ENCODE measurements around the gene NFX1.

The NFX1 gene

DNA sequence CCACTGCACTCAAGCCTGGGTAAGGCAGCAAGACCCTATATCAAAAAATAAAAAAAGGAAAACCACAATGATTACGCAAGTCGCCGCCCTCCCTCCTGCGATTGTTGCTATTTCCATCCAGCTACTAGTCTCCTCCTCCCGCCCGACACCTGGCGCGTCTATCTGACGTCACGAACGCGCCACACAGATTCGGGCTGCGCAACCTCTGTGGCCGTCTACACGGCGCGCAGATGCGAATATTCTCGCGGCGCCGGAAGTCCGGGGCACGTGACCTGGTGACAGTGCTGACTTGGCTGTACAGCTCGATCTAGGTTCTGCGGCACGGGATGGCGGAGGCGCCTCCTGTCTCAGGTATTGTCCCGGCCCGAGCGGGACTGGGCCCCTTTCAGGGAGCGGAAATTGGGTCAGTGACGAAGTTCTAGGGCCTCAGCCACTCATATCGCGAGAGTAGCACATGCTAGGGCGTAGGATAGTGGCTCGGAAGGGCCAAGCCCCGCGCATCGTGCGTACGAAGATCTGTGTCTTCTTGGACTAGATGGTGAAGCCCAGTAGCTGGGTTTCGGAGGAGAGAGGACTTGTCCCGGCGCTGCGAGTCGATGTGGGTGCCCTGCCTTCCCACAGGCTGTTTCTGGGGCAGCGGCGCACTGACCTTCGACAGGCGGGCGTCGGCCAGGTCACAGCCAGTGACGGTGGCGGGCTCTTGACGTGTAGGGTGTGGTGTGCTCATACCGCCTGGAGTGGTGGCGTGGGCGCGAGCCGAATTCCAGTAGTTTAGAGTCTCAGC lies at the start of gene NFX1:
TSS of gene NFX1 (plus strand) at position 270 of the 784 bp plus-strand sequence. CDS start at position 327, 57 bp downstream.
- DNase-seq, result peak; percentile 96

DNA sequence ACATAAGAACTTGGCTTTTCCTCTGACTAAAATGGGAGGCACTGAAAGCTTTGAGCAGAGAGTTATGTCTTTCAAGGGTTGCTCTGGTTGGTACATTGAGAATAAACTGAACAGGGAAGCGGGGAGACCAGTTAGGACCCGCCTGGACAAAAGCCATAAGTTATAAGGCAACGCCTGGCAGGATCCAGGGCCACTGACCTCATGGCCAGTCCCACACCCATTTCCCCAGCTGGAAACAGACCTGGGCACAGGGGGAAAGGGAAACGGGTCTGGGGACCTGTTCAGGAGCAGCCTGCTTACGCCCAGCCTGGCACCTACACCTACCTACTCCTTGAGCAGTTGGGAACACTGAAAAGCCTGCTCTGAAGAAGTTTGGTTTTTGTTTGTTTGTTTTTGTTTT lies 49.0 kb upstream of the NFX1 start:
- DNase-seq, result no peak

DNA sequence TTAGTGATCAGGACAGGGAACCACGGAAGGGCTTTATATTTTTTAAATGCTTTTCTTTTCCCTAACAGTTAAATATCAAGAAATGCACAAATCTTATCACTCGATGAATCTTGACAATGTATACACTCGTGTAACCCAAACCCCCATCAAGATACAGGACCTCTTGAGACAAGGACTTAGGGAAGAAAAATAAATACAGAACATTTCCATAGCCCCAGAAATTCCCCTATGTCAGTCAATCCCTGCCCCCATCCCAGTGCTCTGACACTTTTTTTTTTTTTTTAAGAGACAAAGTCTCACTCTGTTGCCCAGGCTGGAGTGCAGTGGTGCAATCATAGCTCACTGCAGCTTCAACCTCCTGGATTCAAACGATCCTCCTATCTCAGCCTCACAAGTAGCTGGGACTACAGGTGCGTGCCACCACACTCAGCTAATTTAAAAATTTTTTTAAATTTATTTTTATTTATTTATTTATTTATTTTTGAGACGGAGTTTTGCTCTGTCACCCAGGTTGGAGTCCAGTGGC lies 47.6 kb upstream of the NFX1 start:
- no peak for DNase-seq

DNA sequence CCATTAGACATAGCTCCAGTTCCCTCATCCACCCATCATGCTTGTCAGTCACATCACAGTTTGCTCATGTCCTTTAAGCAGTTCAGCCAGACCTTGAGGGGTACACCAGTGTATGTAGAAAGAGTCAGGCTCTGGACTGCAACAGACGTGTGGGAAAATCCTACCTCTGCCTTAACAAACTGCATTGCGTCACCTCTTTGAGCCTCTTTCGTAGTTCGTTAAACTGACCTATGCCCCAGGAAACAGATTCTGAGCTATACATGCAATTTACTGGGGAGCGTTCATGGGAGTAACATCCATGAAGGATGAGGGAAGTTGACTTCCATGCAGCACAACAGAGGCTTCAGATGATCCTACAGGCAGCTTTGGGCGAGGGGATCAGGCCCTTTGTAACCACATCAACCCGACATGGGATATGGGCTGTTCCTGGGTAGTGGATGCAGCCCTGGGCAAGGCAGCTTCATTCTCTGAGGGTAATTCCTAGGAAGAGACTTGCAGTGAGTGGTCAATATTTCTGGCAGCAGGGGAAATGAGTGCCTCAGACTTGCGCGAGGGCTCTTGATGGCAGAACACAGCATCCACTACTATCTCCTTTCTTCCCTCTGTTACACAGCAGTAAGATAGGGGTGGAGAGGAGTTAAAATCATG lies 46.1 kb upstream of the NFX1 start:
- DNase-seq, result no peak

DNA sequence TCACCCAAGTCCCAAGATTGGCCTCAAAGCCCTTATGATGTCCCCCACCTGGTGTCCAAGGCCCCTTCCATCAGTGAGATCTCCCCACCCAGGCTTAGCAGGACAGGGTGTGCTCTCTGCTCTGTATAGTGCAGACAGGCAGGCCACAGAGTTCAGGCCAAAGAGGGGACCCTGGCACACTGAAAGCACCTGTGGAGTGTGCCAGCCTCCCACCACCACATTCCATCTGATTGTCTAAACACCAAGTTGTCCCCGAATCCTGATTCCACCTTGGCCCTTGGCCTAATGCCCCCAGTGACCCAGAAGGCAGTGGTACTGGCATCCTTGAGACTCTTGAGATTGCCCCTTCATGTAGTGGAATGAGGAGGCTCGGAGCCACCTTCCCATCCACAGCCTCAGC lies 45.0 kb upstream of the NFX1 start:
- no peak for DNase-seq

DNA sequence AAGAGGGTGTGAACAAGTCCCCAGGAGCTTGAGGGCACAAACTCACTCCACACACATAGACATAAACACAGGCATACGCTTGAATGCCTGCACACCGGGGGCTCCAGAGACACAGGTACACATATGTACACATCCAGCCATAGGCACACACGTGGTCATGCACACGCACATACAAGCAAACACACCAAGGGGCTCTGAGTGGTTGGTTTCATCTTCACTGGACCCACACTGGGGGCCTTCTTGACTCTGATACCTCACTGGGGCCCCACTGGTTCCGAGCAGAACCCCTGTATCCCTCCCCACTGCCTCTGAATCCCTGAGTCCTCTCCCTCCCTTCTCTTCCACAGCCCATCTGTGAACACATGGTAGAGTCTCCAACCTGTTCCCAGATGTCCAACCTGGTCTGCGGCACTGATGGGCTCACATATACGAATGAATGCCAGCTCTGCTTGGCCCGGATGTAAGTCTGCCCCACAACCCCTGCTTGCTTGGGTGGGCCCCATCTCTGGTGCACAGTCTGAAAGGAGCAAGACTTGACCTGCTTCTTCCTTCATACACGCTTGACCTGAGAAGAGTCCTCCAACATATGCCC lies 44.0 kb upstream of the NFX1 start:
- DNase-seq, result no peak

DNA sequence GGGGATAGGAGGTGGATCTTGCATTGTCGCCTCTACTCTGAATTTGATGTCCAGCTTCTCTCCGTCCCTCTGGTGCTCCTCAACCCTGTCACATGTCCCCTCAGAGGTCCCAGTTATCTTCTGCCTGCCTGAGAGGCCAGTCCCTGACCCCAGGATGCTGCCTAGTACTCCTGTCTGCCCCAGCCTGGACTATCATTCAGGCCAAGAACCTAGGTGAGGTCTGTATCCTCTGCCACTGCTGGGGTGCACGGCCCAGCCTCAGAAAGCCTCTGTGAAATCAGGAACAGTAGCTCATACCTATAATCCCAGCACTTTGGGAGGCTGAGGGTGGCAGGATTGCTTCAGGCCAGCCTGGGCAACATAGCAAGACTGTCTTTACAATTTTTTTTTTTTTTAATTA lies 41.7 kb upstream of the NFX1 start:
- no peak for DNase-seq

DNA sequence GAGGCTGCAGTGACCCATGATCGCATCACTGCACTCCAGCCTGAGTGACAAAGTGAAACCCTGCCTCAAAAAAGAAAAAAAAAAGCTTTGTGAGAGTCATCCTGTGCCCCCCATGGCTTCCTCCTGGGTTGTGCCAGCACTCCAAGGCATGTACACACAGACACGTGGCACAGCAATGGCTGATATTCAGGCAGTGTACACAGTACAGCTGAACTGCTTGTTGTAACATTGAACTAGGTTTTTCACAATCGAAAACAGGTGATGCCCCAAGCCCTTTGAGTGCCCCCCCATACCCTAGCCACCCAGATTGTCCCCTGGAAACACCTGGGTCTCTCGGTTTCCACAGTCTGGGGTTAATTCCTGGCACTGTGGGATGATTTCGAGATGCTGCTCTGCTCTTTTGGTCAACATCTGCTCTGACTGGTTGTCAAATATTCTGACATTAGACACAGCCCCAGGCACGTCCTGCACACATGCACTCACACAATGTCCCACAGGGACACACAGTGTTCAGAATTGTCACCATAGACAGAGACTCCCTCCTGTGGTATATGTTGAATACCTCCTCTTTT lies 41.1 kb upstream of the NFX1 start:
- no peak for DNase-seq

DNA sequence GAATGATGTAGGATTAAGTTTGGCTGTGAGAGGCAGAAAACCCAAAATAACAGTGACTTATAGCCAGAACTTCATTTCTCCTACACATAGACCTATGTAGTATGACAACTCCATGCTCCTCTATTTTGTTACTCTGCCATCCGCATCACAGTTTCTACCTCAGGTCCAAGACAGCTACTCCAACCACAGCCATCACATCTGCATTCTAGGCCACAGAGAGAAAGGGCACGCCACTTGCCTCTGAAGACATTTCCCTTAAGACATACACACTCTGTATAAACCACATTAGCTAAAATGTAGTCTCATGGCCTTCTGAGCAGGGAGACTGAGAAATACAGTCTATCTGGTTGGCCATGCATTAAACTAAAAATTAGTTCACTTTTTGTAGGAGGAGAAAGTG lies 40.3 kb upstream of the NFX1 start:
- no peak for DNase-seq

DNA sequence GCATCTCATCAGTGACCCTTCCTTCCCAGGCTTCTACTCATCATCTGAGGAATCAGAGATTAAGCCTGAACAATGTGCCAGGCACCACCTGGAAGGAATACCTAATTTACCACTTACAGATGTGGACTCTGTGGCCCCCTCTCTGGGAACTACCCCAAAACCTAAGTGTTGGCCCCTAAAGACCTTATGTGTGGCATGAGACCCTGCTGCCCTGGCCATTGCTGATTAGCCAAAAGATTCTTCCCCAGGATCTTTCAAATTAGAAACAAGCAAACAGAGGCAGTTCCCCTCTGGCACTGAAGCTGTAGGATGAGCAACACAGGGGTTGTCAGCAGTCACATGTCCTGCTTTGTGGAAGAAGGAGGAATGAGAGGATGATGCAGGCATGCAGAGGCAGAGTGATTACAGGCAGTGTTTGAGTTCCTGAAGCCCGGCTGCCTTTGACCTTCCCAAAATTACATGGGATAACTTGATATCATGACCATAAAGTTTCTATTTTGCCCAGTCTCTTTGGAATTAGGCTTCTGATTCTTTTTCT lies 39.8 kb upstream of the NFX1 start:
- DNase-seq, result no peak

DNA sequence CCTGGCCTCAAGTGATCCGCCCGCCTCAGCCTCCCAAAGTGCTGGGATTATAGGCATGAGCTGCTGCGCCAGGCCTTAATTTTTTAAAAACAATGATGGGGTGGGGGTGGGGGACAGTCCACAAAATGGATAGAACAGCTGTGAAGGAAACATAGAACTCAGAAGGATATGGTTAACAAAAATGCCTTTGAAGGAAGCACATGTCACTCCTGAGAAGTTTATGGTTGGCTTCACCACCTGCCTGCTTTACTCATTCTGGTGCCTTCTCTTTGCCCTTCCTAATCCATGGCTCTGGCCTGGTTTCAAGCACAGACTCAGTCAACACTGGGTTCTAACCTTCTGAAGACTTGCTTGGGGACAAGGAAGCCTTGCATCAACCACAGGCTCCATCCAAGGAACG lies 36.1 kb upstream of the NFX1 start:
- no peak for DNase-seq

DNA sequence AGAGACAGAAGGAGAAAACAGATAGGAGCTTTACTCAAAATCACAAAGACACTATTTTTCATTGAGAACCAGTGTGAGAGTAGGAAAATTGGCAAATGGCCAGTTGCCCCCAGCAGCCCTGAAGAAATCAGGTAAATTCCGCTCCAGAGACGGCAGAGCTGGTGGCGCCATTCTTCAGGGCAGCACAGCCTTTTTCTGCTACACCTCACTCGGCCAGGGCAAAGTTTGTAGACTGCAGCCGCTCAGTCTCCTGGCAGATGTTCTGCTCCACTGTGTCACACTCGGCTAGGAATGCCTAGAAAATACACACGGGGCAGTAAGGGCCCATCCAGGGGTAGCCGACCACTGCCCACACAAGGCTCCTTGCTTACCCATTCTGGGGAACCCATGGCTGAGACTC lies 35.3 kb upstream of the NFX1 start:
- no peak for DNase-seq

DNA sequence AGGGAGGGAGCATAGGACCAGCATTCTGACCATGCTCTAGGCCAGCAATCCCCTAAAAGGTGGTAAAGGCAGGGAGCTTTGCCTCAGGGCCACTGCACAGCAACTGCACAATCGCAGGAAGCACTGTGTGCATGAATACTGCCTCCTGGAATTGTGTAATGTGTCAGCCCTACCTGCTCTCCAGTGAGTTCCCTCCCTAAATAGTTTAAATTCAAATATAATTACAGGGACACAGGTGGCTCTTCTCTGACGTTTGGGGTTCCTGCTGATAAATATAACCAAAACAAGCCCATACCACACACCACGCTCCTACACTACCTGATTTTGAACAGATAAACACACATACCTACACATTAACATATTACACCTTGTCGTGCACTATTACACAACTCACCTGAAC lies 34.8 kb upstream of the NFX1 start:
- no peak for DNase-seq

DNA sequence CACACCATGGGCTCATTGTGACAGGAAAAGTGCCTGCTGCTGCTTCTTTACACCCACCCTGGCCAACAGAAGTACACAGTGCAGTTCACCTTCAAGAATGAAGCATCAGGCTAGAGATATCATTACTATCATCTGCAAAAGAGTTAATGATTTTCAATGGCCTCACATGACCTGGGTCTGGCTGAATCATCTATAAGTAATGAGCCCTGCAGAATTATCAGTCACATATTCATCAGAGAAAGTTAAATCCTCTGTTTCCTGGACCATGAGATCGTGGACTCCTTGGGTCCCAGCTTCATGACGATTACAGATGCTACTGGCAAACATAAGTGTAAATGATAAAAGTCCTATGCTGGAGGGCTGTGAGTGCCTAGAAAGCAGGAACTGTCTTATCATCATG lies 34.1 kb upstream of the NFX1 start:
- no peak for DNase-seq

DNA sequence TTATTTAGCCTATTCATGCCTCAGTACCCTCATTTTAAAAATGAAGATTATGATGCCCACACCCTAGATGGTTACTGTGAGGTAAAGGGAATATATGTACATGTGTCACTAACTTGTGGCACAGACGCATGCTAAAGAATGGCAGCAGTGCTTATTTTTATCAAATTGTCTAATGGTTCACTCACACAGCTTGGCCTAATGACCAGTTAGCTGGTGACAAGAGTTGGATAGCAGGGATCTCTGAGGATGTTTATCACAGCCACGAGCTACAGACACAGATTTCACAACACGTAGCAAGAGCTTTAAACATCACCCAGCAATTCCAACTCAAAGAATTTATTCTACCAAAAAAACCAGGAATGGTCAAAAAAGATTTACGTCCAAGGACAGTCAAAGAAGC lies 33.0 kb upstream of the NFX1 start:
- DNase-seq, result no peak

DNA sequence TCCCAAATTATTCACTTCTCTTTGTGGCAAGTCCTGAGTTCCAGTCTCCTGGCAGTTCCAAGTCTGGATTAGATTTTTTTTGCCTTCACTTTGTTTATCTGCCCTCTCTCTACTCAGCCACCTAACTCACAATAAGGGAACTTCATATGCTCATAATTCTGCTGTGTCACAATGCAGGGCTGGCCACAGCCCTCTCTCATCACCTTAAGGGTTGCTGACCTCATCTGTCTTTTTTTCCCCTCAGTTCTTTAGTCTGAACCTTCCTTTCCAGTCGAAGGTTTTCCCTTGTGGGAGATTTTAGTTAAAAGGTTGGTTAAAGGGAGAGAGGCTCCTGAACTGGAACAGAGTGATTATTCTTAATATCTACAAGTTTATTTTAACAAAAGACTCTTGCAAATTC lies 29.9 kb upstream of the NFX1 start:
- DNase-seq, result no peak

DNA sequence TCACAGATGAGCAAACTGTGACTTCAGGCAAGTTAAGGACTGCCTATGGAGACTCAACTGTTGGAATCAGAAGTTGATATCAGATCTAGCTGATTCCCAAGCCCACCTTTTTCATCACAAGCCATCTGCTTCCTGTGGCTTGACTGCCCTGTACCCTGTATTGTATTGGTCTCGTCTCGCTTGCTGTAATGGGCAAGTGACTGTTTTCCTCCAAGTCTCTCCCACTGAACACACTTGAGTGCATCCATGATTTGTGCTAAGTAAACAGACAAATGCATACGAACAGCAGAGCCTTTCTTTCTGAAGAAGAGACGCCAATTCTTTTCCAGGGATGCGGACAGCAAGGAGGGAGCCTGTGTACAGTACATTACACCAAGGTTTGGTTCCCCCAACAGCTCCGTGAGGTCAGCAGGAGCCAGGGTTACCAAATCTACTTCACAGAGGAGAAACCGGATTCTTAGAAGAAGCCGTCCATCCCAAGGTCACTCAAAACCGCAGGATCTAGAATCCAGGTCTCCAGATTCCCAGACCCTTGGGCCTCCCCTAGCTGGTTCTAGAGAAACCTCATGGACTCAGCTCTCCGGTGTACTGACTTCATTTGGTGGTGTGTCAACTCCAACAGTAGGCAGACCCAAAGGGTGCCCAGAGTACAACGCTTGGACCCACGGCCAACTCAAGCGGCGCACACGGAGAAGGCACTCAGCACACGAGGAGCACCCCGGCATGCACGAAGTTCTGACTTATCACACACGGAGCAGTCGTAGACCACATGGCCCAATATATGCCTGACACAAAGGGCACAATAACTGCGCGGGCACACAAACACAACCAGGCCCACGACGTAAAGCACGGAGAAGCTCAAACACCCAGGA lies 26.9 kb upstream of the NFX1 start:
- DNase-seq, result no peak

DNA sequence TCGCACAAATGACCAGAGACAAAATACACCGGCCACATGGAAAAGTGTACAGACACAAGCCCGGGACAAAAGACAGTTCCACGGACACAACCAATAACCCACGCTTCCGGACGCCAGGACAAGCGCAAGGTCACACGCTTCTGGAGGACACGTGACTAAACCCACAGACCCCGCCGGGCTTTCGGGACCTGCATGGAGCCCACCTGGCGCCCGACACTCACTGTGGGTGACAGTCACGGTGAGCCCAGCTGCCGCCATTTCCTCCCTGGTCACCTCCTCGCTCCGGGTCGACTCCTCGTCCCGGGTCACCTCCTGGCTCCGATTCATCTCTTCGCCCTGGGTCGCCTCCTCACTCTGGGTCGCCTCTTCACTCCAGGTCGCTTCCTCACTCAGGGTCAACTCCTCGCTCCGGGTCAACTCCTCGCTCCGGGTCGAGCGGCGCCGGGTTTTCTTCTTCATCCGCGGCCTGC lies 26.3 kb upstream of the NFX1 start:
- peak; percentile 41 for DNase-seq

DNA sequence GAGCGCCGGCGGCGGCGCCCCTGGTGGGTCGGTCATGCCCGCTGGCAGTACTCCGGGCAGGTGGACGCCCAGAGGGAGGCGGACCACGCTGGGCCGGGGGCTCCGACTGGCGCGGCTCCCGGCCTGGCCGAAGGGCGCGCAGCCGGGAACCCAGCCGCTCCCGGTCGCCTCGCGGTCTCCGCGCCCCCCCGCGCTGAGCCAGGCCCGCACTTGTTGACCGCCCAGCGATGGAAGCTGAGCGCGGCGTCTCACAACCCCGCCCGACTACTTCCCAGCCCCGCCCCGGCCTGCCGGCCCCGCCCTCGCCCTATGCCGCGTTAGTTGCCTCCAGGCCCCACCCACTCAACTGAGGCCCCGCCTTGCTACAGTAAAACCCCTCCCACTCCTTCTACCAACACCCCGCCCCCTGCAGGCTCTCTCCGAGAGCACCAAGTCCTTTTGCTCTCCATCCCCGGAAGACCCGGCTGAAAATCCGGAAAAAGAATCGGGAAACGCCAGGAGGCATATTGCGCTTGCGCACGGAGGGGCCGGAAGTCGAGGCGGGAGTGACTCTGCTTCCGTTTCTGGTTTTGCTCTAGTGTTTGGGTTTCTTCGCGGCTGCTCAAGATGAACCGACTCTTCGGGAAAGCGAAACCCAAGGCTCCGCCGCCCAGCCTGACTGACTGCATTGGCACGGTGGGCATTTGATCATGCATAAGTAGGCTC lies 25.7 kb upstream of the NFX1 start, which contains the start of the genes BAG1 and CHMP5:
TSS of gene BAG1 (minus strand) at position 236 of the 705 bp plus-strand sequence.
TSS of gene CHMP5 (plus strand) at position 577 of the 705 bp plus-strand sequence. CDS start at position 607, 30 bp downstream.
- DNase-seq, result peak; percentile 100

DNA sequence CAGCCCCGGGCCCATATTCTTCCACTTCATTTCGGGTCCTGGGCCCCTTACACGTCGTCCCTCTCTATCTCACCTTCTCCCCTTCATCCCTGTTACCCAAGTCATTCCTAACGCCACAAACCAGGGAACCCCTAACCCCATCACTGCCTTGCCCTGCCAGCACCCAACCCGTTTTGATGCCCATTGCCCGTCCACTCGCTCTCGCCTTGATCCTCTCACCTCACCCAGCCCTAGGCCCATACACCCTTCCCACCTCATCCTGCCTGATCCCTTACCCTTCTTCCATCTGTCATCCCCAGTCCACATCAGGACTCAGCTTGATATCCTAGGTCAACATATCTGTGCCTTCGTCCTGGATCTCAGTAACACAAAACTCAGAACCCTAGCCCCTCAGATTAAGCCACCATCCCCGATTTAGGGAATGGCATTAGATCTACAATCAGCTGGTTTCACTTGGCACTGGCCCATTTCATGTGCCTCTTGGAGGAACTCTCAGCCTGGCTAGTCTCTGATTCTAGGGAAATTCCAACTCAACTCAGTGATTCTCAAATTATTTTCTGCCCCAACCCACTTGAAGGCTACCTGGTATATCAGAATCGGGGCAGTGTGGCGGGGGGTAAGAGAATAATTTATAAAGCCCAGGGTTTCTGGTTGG lies 25.0 kb upstream of the NFX1 start:
- DNase-seq, result no peak
